ENCODE results near the gene TPH2. TPM values are rescaled to one million over a fixed set of nuclear protein-coding genes. Genes with fewer than 3 reads are reported as not detected.

Gene TPH2
- total and polyA plus RNA-seq, 2 of the 13 experiments (the other 11 are each of a cell fraction or from before 2014, with no cell fraction given), result not detected

DNA sequence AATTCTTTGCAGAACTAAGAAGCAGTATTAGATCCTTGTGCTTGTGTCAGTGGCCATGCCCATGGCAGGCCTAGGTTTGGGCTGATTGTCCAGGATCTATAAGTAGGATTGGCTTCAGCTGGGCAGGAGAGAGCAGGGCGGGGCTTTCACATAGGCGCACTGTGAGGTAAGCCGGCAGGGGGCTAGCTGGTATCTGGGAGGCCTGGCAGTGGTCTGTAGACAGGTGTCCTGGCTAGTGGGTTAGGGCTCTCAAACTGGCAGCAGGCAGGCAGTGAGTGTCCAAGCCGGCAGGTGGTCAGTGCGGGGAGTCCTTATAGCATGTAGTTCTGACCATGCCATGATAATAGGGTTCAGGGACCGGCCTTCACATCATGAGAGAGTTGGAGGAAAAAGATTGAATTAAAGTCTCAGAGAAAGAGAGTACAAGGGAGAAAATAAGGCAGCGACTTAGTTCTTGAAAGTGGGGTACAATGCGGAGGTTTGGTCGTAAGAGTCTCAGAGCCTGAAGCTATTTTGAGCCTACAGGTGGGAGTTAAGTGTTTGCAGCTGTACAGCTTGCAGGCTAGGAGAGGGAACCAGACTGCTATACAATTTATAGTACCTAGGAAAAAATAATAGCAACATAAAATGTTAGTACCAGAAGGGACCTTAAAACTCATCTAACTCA is 137.4 kb downstream of the TPH2 start (continued):
- TF ChIP-seq, protein P1, sequence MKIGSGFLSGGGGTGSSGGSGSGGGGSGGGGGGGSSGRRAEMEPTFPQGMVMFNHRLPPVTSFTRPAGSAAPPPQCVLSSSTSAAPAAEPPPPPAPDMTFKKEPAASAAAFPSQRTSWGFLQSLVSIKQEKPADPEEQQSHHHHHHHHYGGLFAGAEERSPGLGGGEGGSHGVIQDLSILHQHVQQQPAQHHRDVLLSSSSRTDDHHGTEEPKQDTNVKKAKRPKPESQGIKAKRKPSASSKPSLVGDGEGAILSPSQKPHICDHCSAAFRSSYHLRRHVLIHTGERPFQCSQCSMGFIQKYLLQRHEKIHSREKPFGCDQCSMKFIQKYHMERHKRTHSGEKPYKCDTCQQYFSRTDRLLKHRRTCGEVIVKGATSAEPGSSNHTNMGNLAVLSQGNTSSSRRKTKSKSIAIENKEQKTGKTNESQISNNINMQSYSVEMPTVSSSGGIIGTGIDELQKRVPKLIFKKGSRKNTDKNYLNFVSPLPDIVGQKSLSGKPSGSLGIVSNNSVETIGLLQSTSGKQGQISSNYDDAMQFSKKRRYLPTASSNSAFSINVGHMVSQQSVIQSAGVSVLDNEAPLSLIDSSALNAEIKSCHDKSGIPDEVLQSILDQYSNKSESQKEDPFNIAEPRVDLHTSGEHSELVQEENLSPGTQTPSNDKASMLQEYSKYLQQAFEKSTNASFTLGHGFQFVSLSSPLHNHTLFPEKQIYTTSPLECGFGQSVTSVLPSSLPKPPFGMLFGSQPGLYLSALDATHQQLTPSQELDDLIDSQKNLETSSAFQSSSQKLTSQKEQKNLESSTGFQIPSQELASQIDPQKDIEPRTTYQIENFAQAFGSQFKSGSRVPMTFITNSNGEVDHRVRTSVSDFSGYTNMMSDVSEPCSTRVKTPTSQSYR (CRISPR knock-in tag; IDR thresholded peaks at IDR 0.05; ENCODE audit: borderline replicate concordance), result no peak
- TF ChIP-seq ZNF264 (CRISPR knock-in tag; IDR thresholded peaks at IDR 0.05) (no peak), ZNF329 (CRISPR knock-in tag; IDR thresholded peaks at IDR 0.05; ENCODE audit: low read depth) (no peak)

DNA sequence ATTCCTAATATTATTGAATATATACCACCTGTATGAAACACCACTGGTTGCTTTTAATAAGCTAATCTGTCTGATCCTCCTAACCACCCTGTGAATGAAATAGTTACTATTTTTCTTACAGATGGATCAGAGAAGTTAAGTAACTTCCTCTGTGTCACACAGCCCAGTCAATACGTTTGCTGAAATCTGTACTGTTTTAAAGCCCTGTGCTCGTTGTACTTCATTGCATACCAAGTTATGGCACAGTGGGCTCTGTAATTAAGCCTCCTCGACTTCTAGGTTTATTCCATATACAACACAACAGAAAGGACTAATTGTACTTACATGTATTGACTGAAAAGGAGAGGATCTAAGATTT is 137.9 kb downstream of the TPH2 start:
- no TSS peak for BruUV-seq (replicated peaks)
- Histone ChIP-seq H3K9me3 (ENCODE audit: low read length) (peaks cover under 1% of the 10 kb centered on the region), H3K4me1 (ENCODE audit: insufficient read depth, low read length) (no peaks in the 10 kb centered on the region), H3K36me3 (replicated peaks in 1 of 2; ENCODE audit: control insufficient read depth in 1 of 2, insufficient read depth in 2 of 2, low read length in 2 of 2) (no peaks in the 10 kb centered on the region), H3K27me3 (ENCODE audit: control insufficient read depth in 1 of 2, insufficient read depth in 2 of 2, low read length in 2 of 2) (no peaks in the 10 kb centered on the region), H3K4me3 (replicated peaks in 1 of 3; ENCODE audit: insufficient read depth in 1 of 3, low read depth in 2 of 3, low read length in 3 of 3) (no peak overlapping the region), H3K27ac (ENCODE audit: extremely low read length, insufficient read depth, low read length) (no peak overlapping the region), H2AFZ (ENCODE audit: low read length) (no peak overlapping the region), H3K79me2 (ENCODE audit: insufficient read depth, low read length) (no peaks in the 10 kb centered on the region), H4K20me1 (ENCODE audit: insufficient read depth, low read length) (no peaks in the 10 kb centered on the region), H3K9ac (ENCODE audit: insufficient read depth, low read depth, low read length) (no peak overlapping the region), H3K4me2 (ENCODE audit: low read depth, low read length) (no peak overlapping the region)
- in situ Hi-C loops (cut with HindIII; ENCODE audit: extremely low pct_ligation_motif_present, low pct_unique_long_range_greater_than_20kb) (no loop called here), intact Hi-C loops (cut with micrococcal nuclease; ENCODE audit: unreplicated experiment) (no loop called here)
- DNase-seq (ENCODE audit: low spot score) (no peak), ATAC-seq (no peak), FAIRE-seq (no peak)
- CTCF ChIA-PET (ENCODE audit: low intra/inter-chr PET ratio, low total read pairs), result no interaction called here
- 2% methylated on average over 3 of the region's 3 CpGs for WGBS (ENCODE audit: low lambda C conversion rate)
- POLR2A ChIA-PET, result no interaction called here
- no peak for TF ChIP-seq IKZF5 (CRISPR knock-in tag; IDR thresholded peaks at IDR 0.05)
- TF ChIP-seq REST (IDR thresholded peaks at IDR 0.05; ENCODE audit: borderline replicate concordance in 1 of 2, low read depth in 1 of 2, low read length in 2 of 2), result no peak
- no peak for TF ChIP-seq ZNF75D (CRISPR knock-in tag; IDR thresholded peaks at IDR 0.05; ENCODE audit: borderline replicate concordance)
- no peak for TF ChIP-seq ATF2 (CRISPR knock-in tag; IDR thresholded peaks at IDR 0.05)
- no peak for TF ChIP-seq XBP1 (CRISPR knock-in tag; IDR thresholded peaks at IDR 0.05)
- no peak for TF ChIP-seq MYNN (CRISPR knock-in tag; IDR thresholded peaks at IDR 0.05; ENCODE audit: low read depth)
- TF ChIP-seq KLF11 (CRISPR knock-in tag; IDR thresholded peaks at IDR 0.05), result no peak
- no peak for TF ChIP-seq ARNT (IDR thresholded peaks at IDR 0.05)
- no peak for TF ChIP-seq ZNF451 (CRISPR knock-in tag; IDR thresholded peaks at IDR 0.05)
- TF ChIP-seq PAX8 (CRISPR knock-in tag; IDR thresholded peaks at IDR 0.05; ENCODE audit: borderline replicate concordance), result no peak
- TF ChIP-seq ZNF354B (CRISPR knock-in tag; IDR thresholded peaks at IDR 0.05), result no peak

Measured in HepG2 (cell line).